Endothelial cell of umbilical vein (primary cell): ENCODE results near the gene GRK1.

Experiments used
- GATA2 ChIP-seq: IDR thresholded peaks from 2 replicates; pipeline ENCODE4 v1.7.0; 2011; ENCODE audit warnings: low read depth, mild to moderate bottlenecking, moderate library complexity, mixed read lengths, low read length; ENCODE audit not compliant: insufficient read length, insufficient read depth
- JUN ChIP-seq: IDR thresholded peaks from 2 replicates; pipeline ENCODE4 v1.6.1; 2011; ENCODE audit warnings: borderline replicate concordance, low read depth; ENCODE audit not compliant: insufficient read length, insufficient read depth
- POLR2A ChIP-seq: IDR thresholded peaks from 2 replicates; pipeline ENCODE4 v1.6.1; 2012; ENCODE audit warnings: low read depth, mild to moderate bottlenecking, control low read depth, low read length
- TF ChIP-seq, protein P1 (sequence below), 2 donors: IDR thresholded peaks; 1 replicate in 1 of 2; 2 replicates in 1 of 2; pipeline ENCODE4 v1.5.1; 2011; ENCODE audit warnings: low read length in 2 of 2, mild to moderate bottlenecking in 2 of 2, moderate library complexity in 2 of 2, control low read depth in 1 of 2, inconsistent platforms in 1 of 2, low read depth in 1 of 2; ENCODE audit not compliant: insufficient read depth in 1 of 2; ENCODE audit errors: extremely low read depth in 1 of 2

DNA sequence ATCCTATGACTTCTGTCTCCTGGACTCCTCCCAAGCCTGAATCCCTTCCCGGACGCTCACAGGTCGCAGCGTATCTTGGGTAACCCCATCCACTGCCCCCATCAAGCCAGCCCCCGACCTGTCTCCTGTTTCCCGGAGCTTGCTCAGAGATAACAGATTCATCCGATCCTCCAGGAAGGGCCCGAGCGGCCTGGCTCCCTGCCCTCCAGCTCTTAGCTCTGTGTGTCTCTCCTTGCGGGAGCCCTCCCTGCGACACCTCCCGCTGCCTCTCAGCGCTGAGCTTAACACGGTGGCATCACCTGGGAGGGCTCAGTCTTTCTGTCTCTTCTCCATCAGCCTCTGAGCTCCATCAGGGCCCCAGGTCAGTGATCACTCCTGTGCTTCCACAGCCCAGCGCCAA is 87.7 kb downstream of the GRK1 start:
- TF ChIP-seq, protein P1, sequence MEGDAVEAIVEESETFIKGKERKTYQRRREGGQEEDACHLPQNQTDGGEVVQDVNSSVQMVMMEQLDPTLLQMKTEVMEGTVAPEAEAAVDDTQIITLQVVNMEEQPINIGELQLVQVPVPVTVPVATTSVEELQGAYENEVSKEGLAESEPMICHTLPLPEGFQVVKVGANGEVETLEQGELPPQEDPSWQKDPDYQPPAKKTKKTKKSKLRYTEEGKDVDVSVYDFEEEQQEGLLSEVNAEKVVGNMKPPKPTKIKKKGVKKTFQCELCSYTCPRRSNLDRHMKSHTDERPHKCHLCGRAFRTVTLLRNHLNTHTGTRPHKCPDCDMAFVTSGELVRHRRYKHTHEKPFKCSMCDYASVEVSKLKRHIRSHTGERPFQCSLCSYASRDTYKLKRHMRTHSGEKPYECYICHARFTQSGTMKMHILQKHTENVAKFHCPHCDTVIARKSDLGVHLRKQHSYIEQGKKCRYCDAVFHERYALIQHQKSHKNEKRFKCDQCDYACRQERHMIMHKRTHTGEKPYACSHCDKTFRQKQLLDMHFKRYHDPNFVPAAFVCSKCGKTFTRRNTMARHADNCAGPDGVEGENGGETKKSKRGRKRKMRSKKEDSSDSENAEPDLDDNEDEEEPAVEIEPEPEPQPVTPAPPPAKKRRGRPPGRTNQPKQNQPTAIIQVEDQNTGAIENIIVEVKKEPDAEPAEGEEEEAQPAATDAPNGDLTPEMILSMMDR (IDR thresholded peaks at IDR 0.05; ENCODE audit: extremely low read depth in 1 of 2, insufficient read depth in 1 of 2, low read depth in 1 of 2, low read length in 2 of 2): no peak
- TF ChIP-seq JUN (no peak), POLR2A (no peak), GATA2 (no peak)
